DOHH2 (cell line): ENCODE data around the gene ABITRAM.

Source experiments
- H3F3A ChIP-seq: fragments of 200-600 bp; sonication (generic), shearing (Covaris generic); 2 replicates; pipeline ENCODE4 v1.6.0; 2016; ENCODE audit warnings: antibody characterized with exemption, mild to moderate bottlenecking; ENCODE audit not compliant: control insufficient read depth, insufficient read depth
- H3K27ac ChIP-seq: fragments of 200-600 bp; sonication (generic); 2 replicates; pipeline ENCODE4 v1.5.1; 2014; ENCODE audit warnings: low read depth, mild to moderate bottlenecking, low read length, moderate library complexity
- H3K27me3 ChIP-seq: fragments of 200-600 bp; sonication (generic); 2 replicates; pipeline ENCODE4 v1.6.1; 2014; ENCODE audit warnings: mild to moderate bottlenecking, low read length, mixed read lengths; ENCODE audit not compliant: control insufficient read depth
- H3K36me3 ChIP-seq: fragments of 200-600 bp; sonication (generic); 2 replicates; pipeline ENCODE4 v1.6.1; 2014; ENCODE audit warnings: mild to moderate bottlenecking, low read length, moderate library complexity, mixed read lengths; ENCODE audit not compliant: control insufficient read depth
- H3K4me1 ChIP-seq: fragments of 200-600 bp; sonication (generic); 2 replicates; pipeline ENCODE4 v1.6.1; 2014; ENCODE audit warnings: mild to moderate bottlenecking, low read length, mixed read lengths; ENCODE audit not compliant: control insufficient read depth
- H3K4me2 ChIP-seq: fragments of 200-600 bp; sonication (generic); 2 replicates; pipeline ENCODE4 v1.6.0; 2014; ENCODE audit warnings: mild to moderate bottlenecking, low read length, moderate library complexity
- H3K4me3 ChIP-seq: fragments of 200-600 bp; sonication (generic); 2 replicates; pipeline ENCODE4 v1.5.1; 2014; ENCODE audit warnings: mild to moderate bottlenecking, low read length, mixed read lengths
- H3K79me2 ChIP-seq: fragments of 200-600 bp; sonication (generic); 2 replicates; pipeline ENCODE4 v1.6.1; 2014; ENCODE audit warnings: mild to moderate bottlenecking, low read length, mixed read lengths; ENCODE audit not compliant: control insufficient read depth
- H3K9me2 ChIP-seq: fragments of 200-600 bp; sonication (generic); replicated peaks from 2 replicates; pipeline ENCODE4 v1.6.1; 2014; ENCODE audit warnings: mild to moderate bottlenecking, low read length, mixed read lengths; ENCODE audit not compliant: control insufficient read depth
- H3K9me3 ChIP-seq: fragments of 200-600 bp; sonication (generic); 2 replicates; pipeline ENCODE4 v1.6.1; 2014; ENCODE audit warnings: antibody characterized with exemption, low read length, mixed read lengths; ENCODE audit not compliant: control insufficient read depth, insufficient read depth
- H4K20me1 ChIP-seq: fragments of 200-600 bp; sonication (generic); 2 replicates; pipeline ENCODE4 v1.6.0; 2014; ENCODE audit warnings: low read depth, mild to moderate bottlenecking, antibody characterized with exemption, low read length, moderate library complexity; ENCODE audit not compliant: control insufficient read depth, insufficient read depth
- EZH2phosphoT487 ChIP-seq: fragments of 200-600 bp; sonication (generic); IDR thresholded peaks from 2 replicates; pipeline ENCODE4 v1.6.1; 2017; ENCODE audit warnings: borderline replicate concordance, mild to moderate bottlenecking, antibody characterized with exemption, low read length, moderate library complexity, mixed read lengths
- TF ChIP-seq, protein P1 (sequence below): fragments of 200-600 bp; sonication (generic); IDR thresholded peaks from one replicate; pipeline ENCODE4 v1.5.1; 2014; ENCODE audit warnings: antibody characterized with exemption, mild to moderate bottlenecking, low read depth, low read length; ENCODE audit not compliant: poor library complexity, severe bottlenecking

Gene ABITRAM

DNA sequence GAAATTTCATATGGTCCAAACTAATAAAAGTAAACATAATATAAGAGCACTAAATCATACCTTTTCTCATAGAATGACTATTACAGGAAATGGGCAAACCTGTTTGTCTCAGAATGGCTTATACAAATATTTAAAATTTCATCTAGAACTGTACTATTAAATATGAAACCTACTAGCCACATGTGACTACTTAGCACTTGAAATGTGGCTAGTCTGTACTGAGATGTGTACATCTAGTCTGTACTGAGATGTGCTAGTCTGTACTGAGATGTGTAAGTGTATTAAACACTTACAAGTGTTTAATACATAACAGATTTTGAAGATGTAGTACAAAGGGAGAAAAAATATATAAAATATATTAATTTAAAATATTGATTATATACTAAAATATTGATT lies 22.4 kb downstream of the ABITRAM start:
- Histone ChIP-seq H3K9me3 (no peaks in the 10 kb centered on the region), H3K27ac (no peak overlapping the region), H3K9me2 (no peaks in the 10 kb centered on the region), H3K4me1 (peaks cover 6% of the 10 kb centered on the region), H3K4me2 (no peak overlapping the region), H3K4me3 (no peak overlapping the region), H3F3A (0 out of 2 replicates have a peak, but pooled peaks cover 2% of the 10 kb centered on the region), H4K20me1 (no peaks in the 10 kb centered on the region), H3K36me3 (no peaks in the 10 kb centered on the region; the same call in 1 of the 2 replicates), H3K27me3 (no peaks in the 10 kb centered on the region), H3K79me2 (no peaks in the 10 kb centered on the region)
- TF ChIP-seq EZH2phosphoT487 = no peak
- TF ChIP-seq, protein P1, sequence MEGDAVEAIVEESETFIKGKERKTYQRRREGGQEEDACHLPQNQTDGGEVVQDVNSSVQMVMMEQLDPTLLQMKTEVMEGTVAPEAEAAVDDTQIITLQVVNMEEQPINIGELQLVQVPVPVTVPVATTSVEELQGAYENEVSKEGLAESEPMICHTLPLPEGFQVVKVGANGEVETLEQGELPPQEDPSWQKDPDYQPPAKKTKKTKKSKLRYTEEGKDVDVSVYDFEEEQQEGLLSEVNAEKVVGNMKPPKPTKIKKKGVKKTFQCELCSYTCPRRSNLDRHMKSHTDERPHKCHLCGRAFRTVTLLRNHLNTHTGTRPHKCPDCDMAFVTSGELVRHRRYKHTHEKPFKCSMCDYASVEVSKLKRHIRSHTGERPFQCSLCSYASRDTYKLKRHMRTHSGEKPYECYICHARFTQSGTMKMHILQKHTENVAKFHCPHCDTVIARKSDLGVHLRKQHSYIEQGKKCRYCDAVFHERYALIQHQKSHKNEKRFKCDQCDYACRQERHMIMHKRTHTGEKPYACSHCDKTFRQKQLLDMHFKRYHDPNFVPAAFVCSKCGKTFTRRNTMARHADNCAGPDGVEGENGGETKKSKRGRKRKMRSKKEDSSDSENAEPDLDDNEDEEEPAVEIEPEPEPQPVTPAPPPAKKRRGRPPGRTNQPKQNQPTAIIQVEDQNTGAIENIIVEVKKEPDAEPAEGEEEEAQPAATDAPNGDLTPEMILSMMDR = no peak

DNA sequence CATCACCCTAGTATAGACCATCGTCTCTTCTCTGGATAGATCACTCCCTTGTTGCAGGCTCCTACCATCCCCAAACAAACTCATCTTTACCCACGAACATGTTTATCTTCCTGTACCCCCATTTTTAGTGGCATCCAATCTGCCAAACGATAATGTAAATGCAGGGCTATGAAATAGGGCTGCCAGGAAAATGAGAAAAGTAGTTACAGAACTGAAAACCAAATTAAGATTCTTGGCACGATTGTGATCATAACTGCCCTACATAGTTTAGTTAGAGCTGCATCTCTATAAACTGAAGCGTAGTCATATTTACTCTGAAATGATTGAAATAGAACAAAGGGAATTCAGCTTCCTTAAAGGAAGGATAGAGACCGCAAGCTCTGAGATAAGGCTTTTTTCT lies 26.1 kb downstream of the ABITRAM start:
- no peak overlapping the region for H3K4me2 ChIP-seq
- H4K20me1 ChIP-seq = no peaks in the 10 kb centered on the region
- H3K9me3 ChIP-seq = no peaks in the 10 kb centered on the region
- H3K27me3 ChIP-seq = no peaks in the 10 kb centered on the region
- no peak overlapping the region for H3K27ac ChIP-seq
- H3K36me3 ChIP-seq = no peaks in the 10 kb centered on the region
- H3K79me2 ChIP-seq = no peaks in the 10 kb centered on the region
- H3K4me1 ChIP-seq = no peaks in the 10 kb centered on the region
- TF ChIP-seq, protein P1 = no peak
- no peak for TF ChIP-seq EZH2phosphoT487
- H3K4me3 ChIP-seq = no peak overlapping the region
- no peaks in the 10 kb centered on the region for H3K9me2 ChIP-seq
- H3F3A ChIP-seq = no peaks in the 10 kb centered on the region

DNA sequence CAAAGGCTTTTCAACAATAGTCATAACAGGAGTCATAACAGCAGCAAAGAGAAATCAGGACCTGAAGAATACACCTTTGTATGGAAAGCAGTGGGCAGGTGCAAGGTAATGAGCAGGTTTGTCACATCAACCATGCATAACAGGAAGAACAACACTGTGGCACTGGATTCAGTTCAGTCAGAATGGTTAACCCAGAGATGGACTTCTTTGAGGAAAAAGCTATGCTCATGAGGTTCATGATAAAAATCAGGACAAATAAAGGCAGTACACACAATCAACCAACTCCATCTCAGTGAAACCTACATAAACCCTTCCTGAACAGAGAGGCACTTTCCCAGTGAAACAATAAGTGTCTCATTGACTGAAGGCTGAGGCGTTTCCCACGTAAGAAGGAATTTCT lies 27.0 kb downstream of the ABITRAM start:
- Histone ChIP-seq H3K9me2 (no peaks in the 10 kb centered on the region), H3K9me3 (no peaks in the 10 kb centered on the region), H3K79me2 (no peaks in the 10 kb centered on the region), H3K4me1 (no peaks in the 10 kb centered on the region), H3K4me3 (no peak overlapping the region), H3K4me2 (no peak overlapping the region), H3K36me3 (no peaks in the 10 kb centered on the region), H3F3A (no peaks in the 10 kb centered on the region), H3K27ac (no peak overlapping the region), H4K20me1 (no peaks in the 10 kb centered on the region), H3K27me3 (no peaks in the 10 kb centered on the region)
- TF ChIP-seq EZH2phosphoT487 = no peak
- TF ChIP-seq, protein P1 = no peak
